ENCODE data around the gene PDE9A.

PDE9A gene

GRCh38 chr21:42760361-42760950 is 107.0 kb downstream of the PDE9A start:
- Mint-ChIP-seq H3K4me1 (no peaks in the 10 kb centered on the region), H3K36me3 (no peaks in the 10 kb centered on the region), H3K4me3 (no peak overlapping the region), H3K9me3 (no peaks in the 10 kb centered on the region), H3K27ac (no peak overlapping the region), H3K27me3 (peaks cover 0 to 5% of the 10 kb centered on the region in 2 donors)
- DNase-seq (no peak), ATAC-seq (replicated peaks) (no peak)

GRCh38 chr21:42760951-42761751 is 107.7 kb downstream of the PDE9A start:
- ATAC-seq (replicated peaks) (no peak), DNase-seq (no peak)
- Mint-ChIP-seq H3K4me1 (no peaks in the 10 kb centered on the region), H3K4me3 (no peak overlapping the region), H3K36me3 (no peaks in the 10 kb centered on the region), H3K27ac (no peak overlapping the region), H3K27me3 (peaks cover 0 to 5% of the 10 kb centered on the region in 2 donors), H3K9me3 (no peaks in the 10 kb centered on the region)

- Mint-ChIP-seq H3K36me3 (no peaks in the 10 kb centered on the region), H3K4me1 (no peaks in the 10 kb centered on the region), H3K27ac (no peak overlapping the region), H3K27me3 (peaks cover 0 to 5% of the 10 kb centered on the region in 2 donors), H3K9me3 (no peaks in the 10 kb centered on the region), H3K4me3 (no peak overlapping the region)
- ATAC-seq (replicated peaks) (no peak), DNase-seq (no peak)
Observed at GRCh38 chr21:42761776-42762335, 108.4 kb downstream of the PDE9A start.

- Mint-ChIP-seq H3K4me1 (no peaks in the 10 kb centered on the region), H3K9me3 (no peaks in the 10 kb centered on the region), H3K4me3 (no peak overlapping the region), H3K36me3 (no peaks in the 10 kb centered on the region), H3K27ac (no peak overlapping the region), H3K27me3 (peaks cover 0 to 5% of the 10 kb centered on the region in 2 donors)
- no peak for DNase-seq
- ATAC-seq (replicated peaks), result no peak
Observed at GRCh38 chr21:42763581-42764442, 110.4 kb downstream of the PDE9A start.

- Mint-ChIP-seq H3K9me3 (no peaks in the 10 kb centered on the region), H3K27me3 (peaks cover 0 to 4% of the 10 kb centered on the region in 2 donors), H3K4me1 (no peaks in the 10 kb centered on the region), H3K36me3 (peaks cover 2 to 6% of the 10 kb centered on the region in 2 donors), H3K4me3 (no peak overlapping the region), H3K27ac (no peak overlapping the region)
- DNase-seq (no peak), ATAC-seq (replicated peaks) (no peak)
Observed at GRCh38 chr21:42764443-42764760, 111.0 kb downstream of the PDE9A start.

GRCh38 chr21:42764883-42765282 is 111.5 kb downstream of the PDE9A start:
- DNase-seq (no peak), ATAC-seq (replicated peaks) (no peak)
- Mint-ChIP-seq H3K9me3 (no peaks in the 10 kb centered on the region), H3K27ac (no peak overlapping the region), H3K4me3 (no peak overlapping the region), H3K27me3 (no peaks in the 10 kb centered on the region), H3K4me1 (no peaks in the 10 kb centered on the region), H3K36me3 (peaks cover 2 to 10% of the 10 kb centered on the region in 2 donors)

GRCh38 chr21:42765656-42766055 is 112.2 kb downstream of the PDE9A start:
- H3K9me3 Mint-ChIP-seq, result no peaks in the 10 kb centered on the region
- DNase-seq (no peak), ATAC-seq (replicated peaks) (no peak)
- no peak overlapping the region for H3K27ac Mint-ChIP-seq
- peaks cover 2 to 18% of the 10 kb centered on the region in 2 donors for H3K36me3 Mint-ChIP-seq
- no peak overlapping the region for H3K4me3 Mint-ChIP-seq
- no peaks in the 10 kb centered on the region for H3K27me3 Mint-ChIP-seq
- H3K4me1 Mint-ChIP-seq, result no peaks in the 10 kb centered on the region

- ATAC-seq (replicated peaks) (no peak), DNase-seq (no peak)
- no peak overlapping the region for H3K27ac Mint-ChIP-seq
- H3K4me1 Mint-ChIP-seq, result no peaks in the 10 kb centered on the region
- H3K36me3 Mint-ChIP-seq, result peaks cover 2 to 23% of the 10 kb centered on the region in 2 donors
- no peak overlapping the region for H3K4me3 Mint-ChIP-seq
- no peaks in the 10 kb centered on the region for H3K9me3 Mint-ChIP-seq
- H3K27me3 Mint-ChIP-seq, result no peaks in the 10 kb centered on the region
Observed at GRCh38 chr21:42766739-42767560, 113.5 kb downstream of the PDE9A start.

- Mint-ChIP-seq H3K27ac (no peak overlapping the region), H3K27me3 (no peaks in the 10 kb centered on the region), H3K36me3 (peaks cover 2 to 26% of the 10 kb centered on the region in 2 donors), H3K9me3 (no peaks in the 10 kb centered on the region), H3K4me1 (no peaks in the 10 kb centered on the region), H3K4me3 (no peak overlapping the region)
- no peak for ATAC-seq (replicated peaks)
- no peak for DNase-seq
Observed at GRCh38 chr21:42767561-42767835, 114.1 kb downstream of the PDE9A start.

- ATAC-seq (replicated peaks) (no peak), DNase-seq (no peak)
- Mint-ChIP-seq H3K27me3 (no peaks in the 10 kb centered on the region), H3K4me3 (no peak overlapping the region), H3K4me1 (no peaks in the 10 kb centered on the region), H3K36me3 (peaks cover 2 to 26% of the 10 kb centered on the region in 2 donors), H3K9me3 (no peaks in the 10 kb centered on the region), H3K27ac (no peak overlapping the region)
Observed at GRCh38 chr21:42768324-42769121, 115.1 kb downstream of the PDE9A start.

- Mint-ChIP-seq H3K4me3 (no peak overlapping the region), H3K27me3 (no peaks in the 10 kb centered on the region), H3K36me3 (peaks cover 2 to 26% of the 10 kb centered on the region in 2 donors), H3K4me1 (no peaks in the 10 kb centered on the region), H3K27ac (no peak overlapping the region), H3K9me3 (no peaks in the 10 kb centered on the region)
- no peak for DNase-seq
- no peak for ATAC-seq (replicated peaks)
Observed at GRCh38 chr21:42769183-42769819, 115.9 kb downstream of the PDE9A start.

- ATAC-seq (replicated peaks), result no peak
Observed at GRCh38 chr21:42769820-42770716, 116.6 kb downstream of the PDE9A start.

More at GRCh38 chr21:42769820-42770716, 116.6 kb downstream of the PDE9A start:
- H3K36me3 Mint-ChIP-seq, result peaks cover 2 to 26% of the 10 kb centered on the region in 2 donors
- no peak overlapping the region for H3K27ac Mint-ChIP-seq
- H3K9me3 Mint-ChIP-seq, result no peaks in the 10 kb centered on the region
- no peak overlapping the region for H3K4me3 Mint-ChIP-seq
- no peaks in the 10 kb centered on the region for H3K4me1 Mint-ChIP-seq
- no peaks in the 10 kb centered on the region for H3K27me3 Mint-ChIP-seq
- no peak for DNase-seq

All from stimulated activated naive B cell treated with anti-CD40 and anti-IgM and Interleukin-4, amounts not matched to agents 10 μg/mL and 1 μg/mL and 100 μg/mL, for 72 hours (primary cell).